ENCODE results near the gene LMO7.
"Not testable (repeated sequence)": the region's sequence is repeated elsewhere in the genome, so short reads cannot be mapped to it uniquely, and the experiment has no call there.

LMO7 gene

DNA sequence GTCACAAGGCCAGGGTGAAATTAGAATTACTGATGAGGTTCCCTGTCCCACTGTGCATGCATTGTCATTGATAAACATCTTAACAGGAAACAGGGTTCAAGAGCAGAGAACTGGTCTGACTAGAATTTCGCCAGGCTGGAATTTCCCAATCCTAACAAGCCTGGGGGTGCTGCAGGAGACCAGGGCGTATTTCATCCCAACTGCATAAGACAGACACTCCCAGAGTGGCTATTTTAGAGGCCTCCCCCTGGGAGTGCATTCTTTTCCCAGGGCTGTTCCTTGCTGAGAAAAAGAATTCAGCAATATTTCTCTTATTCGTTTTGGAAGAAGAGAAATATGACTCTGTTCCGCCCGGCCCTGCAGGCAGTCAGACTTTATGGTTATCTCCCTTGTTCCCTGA is 144.0 kb downstream of the LMO7 start:
- not testable (repeated sequence) for DNase-seq

DNA sequence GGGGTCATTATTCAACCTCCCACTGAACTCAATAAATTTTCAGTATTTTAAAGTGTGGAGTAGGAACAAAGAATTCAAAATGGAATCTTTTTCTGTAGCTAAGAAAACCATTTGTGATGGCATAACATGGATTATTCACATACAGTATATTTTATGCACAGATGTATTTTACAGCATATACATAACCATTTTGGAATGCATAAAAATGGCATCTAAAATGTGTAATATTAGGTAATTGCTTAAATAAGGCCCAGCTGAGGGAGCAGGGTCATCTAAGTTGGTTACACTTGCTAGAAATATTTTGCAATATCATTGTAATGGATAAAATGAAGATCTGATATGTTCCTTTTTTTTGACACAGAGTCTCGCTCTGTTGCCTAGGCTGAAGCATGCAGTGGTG is 146.9 kb downstream of the LMO7 start:
- no peak for DNase-seq

DNA sequence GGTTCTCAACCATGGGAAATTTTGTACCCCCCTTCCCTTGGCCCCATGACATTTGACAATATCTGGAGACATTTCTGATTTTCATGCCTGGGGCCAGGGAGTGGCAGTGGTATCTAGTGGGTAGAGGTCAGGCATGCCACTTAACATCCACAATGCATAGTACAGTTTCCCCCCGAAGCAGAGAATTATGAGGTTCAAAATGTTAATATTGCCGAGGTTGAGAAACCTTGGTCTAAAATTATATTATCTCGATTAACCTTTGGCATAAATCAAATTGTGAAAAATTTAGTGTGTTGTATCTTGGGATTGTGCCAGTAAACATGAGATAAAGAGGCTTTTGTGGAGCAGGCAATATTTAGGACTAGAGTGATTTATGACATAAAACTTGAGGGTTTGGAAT is 147.9 kb downstream of the LMO7 start:
- no peak for DNase-seq

DNA sequence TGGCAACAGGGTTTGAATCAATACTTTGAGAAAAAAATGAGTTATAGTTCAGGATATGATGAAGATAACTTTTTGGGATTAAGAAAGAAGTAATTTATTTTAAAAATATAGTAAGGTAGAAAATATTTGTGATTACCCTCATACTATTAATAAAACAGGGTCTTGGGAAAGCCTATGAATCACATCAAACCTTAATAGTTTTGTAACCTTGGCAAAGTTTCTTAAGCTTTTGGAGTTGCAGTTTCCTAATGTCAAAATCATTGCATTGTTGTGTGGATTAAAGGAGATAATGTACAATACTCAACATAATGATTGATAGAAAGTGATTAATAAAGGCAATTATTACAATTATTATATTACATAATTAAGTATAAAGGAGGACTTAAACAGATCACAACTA is 149.0 kb downstream of the LMO7 start:
- no peak for DNase-seq

DNA sequence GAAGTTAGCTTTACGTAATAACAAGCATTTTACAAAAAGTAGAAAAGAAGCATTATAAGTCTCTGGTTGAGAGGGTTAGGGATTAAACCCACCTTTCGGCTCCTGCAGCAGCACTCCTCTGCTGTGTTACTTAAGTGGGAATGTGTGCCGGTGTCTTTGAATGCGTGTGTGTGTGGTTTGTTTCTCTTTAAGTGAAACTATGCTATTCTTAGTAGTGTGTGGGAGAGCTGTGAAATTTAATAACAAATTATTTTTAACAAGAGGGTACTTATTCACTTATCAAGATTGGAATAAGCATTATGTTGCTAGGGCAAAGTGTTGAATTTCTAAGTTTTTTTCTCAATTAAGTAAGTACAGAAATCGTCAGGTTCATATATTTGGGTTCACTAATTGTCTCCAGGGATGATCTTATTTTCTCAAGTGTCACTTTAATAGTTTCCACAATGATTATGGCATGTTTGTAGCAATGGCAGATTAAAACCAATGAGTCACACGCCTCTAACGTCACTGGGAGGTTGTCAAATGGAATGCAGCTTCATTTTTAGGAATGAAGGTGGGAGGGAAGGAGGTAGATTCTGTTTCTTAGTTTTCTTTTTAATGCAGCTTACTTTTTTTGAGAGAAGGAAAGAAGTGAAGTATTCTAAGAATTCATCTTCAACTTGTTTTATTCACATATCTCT is 151.3 kb downstream of the LMO7 start:
- DNase-seq: no peak

DNA sequence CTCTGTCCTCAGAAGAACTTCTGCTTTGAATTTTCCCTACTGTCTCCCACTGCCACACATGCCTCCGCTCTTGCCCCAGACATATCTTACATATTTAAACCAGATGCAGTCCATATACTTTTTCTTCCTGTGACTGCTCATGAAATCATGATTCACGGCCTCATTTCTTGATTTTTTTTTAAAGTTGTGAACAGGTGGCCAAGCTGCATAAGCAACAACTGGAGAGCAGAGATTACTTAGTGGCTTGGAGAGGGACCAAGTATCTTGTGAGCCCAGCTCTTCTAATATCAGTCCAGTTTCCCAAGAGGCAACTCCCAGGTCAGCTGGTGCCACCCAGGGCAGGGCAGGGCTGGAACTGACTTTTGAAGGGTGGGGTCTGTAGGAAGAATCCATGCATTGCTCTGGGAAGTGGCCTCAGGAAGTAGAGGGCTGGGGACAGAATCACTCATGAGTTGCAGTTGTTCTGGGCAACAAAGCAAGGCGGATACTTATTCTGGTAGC is 152.4 kb downstream of the LMO7 start:
- DNase-seq: no peak

DNA sequence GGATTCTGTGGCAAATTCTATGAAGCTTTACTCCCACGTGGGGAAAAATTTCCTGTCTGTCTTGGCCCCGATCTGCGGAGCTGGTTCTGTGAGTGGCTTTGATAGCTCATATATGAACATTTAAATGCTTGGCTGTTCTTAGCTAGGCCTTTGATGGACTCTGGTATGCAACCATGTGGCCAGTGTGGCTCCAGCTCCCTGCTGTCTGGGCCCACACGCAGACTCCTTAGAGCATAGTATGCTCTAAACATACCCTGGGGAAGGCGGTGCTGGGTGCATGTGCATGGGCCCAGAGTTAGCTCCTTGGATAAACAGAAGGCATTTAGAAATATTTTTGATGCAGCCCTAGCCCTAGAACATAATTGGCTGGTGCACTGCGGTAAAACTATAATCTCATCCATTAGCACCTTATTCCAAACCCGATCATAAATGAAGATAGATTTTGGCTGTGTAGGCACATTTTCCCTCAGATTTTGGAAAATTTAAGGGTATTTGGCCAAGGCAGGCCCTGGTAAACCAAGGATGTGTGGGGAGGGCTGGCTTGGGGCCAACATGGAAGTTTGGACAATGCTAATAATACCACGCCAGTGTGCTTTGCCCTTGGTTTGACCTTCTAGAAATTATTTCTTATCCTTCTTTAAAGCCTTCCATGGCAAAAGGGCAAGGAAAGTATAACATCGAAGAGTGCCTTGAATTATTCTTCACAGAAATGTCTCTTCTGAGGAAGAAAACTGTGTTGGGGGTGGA is 153.5 kb downstream of the LMO7 start:
- no peak for DNase-seq

DNA sequence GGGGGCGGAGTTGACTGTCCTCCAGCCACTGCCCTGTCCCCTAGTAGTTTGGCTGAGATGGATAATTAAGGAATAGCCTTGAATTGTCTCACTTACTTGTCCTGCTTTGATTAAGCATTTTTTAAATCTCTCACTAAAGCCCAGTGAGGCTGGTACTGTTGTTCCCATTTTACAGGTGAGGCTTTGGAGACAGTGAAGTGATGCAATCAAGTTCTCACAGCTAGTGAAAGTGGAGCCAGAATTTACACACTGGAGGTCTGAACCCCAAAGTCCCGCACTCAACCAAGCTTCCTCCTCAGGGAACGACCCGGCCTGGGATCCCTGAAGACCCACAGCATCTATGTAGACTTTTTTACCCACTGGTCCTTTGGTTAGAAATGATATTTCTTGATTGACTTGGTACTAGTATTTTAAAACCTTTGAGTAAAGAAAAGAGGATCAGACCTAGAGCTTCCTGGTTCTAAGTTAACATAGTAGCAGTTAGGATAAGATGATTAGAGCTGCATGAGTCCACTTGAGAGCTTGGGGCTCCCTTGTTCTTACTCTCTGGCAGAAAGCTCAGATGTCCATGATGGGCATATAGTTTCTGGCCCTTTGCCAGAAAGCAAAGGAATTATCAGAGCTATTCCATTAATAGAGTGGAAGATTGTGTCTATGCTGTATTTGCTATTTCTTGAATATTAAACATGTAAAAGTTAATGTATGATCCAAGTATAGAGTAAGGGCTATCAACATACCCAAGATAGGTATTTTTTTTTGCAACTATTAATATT is 154.3 kb downstream of the LMO7 start:
- DNase-seq: no peak

DNA sequence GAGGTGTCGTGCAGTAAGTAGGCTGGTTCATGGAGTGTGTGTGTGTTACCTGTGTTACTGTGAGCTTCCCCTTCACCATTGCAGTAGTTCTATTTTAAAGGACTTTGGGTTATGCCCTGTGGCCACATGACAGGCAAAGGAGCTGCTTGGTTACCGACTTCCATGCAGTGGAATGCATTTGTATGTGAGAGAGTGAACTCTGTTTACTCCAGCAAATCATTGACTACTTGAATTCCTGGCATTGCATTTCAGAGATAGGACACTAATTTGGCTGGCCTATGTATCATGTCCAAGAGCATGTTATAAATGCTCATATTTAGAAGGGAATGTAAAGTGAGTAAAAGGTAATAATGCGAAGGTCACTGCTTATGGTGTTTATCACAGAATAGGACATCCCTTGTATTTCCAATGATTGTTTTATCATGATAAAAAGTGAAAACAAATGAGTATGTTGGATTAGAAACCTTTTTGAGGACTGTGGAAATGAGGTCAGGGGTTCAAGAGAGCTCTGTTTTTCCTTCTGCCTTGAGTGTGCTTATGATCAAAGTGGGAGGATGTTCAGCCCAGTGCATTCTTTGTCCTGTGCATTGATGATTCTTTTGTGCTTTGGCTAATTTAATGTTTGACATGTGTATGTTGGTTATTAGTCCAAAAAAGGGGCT is 156.5 kb downstream of the LMO7 start:
- DNase-seq: no peak

DNA sequence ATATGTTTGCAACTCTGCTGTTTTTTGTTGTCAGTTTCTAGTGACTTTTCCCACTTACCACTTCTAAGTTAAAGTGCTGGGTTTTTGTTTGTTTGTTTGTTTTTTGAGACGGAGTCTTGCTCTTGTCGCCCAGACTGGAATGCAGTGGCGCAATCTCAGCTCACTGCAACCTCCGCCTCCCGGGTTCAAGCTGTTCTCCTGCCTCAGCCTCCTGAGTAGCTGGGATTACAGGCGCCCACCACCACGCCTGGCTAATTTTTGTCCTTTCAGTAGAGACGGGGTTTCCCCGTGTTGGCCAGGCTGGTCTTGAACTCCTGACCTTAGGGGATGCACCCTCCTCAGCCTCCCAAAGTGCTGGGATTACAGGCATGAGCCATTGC is 157.0 kb downstream of the LMO7 start:
- DNase-seq: not testable (repeated sequence)

DNA sequence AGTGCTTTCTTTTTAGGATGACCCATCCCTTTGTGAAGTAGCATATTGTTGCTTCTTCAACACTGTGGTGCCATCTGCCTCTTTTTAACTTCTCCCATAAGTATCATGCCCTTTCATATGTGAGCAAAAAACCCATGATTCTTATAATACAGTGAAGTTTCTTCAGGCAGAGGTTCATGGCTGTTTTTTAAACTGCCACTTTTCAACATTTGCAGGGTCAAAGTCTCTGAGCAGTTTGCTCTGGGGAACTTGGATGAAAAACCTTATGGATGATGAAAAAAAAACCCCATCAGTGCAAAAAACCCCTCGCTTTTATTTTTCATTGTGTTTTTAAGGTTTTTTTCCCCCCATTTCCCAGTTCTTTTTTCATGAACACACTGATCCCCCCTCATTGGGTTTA is 158.5 kb downstream of the LMO7 start:
- no peak for DNase-seq

DNA sequence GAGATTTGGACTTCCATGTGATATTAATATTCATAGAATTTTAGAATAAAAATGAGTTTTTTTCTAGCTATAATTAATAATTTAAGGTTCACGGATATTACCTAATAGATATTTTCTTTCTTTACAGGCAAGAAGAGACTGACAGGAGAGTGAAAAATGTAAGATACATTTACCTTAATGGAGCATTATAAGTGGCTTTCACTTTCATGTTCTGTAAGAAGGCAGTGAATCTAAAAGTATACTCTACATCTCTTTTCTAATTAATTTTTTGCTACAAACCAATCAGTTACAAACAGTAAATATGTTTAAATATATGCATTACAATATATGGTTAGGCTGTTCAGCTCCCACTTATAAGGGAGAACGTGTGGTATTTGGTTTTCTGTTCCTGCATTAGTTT is 159.1 kb downstream of the LMO7 start:
- no peak for DNase-seq

DNA sequence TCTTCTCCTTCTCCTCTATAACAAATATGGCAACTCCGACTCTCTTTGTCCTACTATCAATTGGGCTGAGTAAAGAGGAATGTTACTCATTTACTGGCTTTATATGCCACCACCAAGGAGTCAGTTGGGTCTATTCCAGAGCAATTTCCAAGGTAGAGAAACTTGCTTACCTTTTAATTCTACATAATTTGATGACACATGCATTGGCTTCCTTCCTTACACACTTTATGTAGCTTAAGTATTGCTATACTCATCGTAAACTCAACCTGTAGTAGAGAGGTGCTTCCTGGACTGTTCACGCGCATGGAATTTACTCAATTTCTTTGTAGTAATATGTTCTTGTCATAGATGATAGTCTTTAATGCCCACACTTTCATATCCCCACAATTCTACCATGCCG is 160.7 kb downstream of the LMO7 start:
- DNase-seq: no peak

DNA sequence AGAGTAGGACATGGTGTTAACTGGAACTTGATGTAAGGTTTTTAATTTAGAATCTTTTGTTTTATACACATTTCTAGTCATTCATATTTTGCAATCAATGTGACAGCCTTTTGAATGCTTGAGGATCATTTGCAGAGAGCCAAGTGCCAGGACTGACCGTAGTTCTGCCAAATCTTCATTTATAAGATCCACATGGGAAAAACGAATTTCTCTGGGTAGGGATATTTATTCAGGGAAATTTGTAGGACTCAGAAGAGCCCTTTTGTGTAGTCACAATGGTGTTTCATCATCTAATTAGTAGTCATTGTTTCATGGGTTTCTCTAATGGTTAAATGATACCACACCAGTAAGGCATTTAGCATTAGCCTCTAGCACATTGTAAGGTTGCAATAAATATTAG is 161.1 kb downstream of the LMO7 start:
- DNase-seq: no peak

DNA sequence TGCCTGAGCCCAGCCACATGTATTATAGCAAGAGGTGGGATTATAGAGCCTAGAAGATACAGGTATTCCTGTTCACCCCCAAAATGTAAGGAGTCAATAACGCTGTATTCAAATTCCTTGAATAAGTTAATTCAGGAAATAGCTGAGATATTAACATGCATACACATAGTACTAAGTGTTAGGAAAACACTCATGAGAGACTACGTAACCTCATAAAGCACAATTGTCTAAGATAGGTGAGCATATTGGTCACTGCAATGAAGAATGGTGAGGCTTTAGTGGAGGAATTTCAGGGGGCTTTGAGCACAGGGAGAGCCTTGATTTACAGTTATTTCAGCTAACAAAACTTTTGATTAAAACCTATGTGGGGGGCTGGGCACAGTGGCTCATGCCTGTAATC is 161.6 kb downstream of the LMO7 start:
- DNase-seq: no peak

DNA sequence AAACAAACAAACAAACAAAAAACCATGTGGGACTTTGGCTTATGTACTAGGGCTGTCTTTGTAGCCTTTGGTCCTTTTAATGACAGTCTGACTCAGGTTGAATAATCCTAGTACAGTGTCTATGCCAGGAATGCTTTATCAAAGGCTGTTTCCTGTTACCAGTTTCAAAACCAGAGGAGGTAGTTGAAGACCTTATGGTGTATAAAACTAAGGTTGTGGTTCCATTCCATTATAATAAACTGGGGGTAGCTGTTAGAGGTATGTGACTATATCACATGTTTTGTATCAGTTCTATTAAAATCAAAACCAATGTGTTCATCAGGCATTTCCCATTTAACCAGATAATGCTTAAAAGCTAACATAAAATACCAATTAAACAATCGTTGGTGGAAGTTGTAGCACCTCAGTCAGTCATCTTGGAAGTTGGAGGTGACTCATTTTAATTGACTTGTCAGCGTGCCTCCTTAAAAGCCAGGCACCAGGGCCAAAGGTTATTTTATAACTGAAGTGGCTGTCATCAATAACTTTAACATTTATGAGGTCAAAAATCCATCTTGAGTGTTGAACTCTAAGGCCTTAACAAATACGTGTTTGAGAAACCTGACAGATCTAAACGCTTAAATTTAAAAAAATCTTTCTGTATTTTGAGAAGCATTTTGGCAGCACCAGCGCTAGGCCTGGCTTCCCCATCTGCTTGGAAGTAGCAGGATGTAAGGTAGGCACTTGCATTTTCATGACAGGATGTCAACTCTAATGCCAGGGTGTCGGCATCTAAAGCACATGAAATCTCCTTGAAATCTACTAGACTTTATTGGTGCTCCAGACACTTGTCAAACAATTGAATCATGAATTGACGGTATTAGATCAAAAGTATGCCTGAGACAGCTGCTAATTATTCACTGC is 162.5 kb downstream of the LMO7 start:
- DNase-seq: no peak

DNA sequence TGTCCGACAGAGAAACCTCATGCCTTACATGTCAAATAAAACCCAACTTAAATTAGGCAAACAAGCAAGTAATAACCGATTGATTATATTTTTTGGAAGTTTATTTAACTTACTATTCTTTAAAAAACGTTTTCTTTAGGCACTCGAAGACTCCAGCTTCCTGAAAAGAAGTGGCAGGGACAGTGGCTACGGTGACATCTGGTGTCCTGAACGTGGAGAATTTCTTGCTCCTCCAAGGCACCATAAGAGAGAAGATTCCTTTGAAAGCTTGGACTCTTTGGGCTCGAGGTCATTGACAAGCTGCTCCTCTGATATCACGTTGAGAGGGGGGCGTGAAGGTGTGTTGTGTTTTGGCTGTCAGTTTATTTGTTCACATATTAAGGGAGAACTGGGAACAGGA is 164.4 kb downstream of the LMO7 start:
- no peak for DNase-seq

DNA sequence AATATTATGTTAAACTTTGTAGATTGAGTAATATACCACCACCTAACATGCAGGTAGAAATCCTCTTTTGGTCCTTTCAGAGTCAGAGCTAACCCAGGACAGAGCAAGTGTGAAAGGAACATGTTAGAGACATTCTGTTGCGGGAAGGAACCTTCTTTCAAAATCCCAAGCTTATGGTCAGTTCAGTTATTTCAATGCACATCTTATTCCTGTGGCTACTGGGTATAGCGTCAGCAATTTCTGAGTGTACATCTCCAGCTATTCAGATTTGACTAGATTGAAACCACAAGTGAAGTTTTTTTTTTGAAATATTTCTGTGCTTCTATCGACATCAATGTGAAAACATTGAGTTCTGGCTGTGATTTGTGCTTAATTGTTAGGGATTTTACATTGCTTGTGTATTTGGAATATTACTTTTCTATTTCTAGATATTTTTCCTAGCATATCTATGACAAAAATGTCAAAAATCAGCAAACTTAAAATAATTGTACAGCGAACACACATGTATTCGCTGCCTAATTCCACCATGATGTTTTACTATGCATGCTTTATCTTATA is 165.3 kb downstream of the LMO7 start:
- DNase-seq: no peak

DNA sequence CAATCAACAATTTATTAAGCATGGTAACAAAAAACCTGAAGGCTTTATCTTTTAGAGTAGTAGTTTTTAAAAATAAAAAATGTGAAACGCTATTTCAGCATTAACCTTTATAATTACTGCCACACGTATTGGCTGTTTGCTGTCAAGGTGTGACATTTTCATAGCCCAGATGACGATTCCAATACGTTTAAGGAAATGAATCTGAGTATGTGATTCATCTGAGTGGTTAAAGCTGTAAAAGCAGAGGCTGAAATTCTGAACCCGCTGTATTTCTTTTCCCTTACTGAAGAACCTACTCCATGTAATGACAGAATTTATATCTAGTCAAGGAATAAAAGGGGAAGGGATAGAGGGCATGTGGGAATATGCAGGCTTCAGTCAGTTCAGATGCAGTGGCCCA is 166.0 kb downstream of the LMO7 start:
- DNase-seq: no peak

DNA sequence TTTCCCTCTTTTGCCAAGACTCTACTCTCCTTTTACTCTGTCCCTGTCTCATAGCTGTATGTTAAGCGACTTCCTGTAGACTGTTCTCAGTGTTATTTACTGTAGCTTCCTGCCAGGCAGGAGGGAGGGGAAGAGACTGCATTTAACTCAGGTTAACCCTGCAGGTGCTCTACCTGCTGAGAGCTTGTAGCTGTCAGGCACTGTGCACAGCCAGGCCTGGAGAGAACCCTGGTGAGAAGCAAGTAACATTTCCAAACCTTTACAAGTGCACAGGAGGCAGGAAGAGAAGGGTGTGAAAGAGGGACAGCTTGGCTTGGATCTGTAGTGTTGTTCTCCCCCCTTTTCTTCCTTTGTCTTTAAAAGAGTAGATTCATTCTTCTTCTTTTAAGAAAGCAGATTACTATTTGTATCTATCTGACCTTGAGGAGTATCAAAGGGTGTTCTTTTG is 167.1 kb downstream of the LMO7 start:
- DNase-seq: no peak

DNA sequence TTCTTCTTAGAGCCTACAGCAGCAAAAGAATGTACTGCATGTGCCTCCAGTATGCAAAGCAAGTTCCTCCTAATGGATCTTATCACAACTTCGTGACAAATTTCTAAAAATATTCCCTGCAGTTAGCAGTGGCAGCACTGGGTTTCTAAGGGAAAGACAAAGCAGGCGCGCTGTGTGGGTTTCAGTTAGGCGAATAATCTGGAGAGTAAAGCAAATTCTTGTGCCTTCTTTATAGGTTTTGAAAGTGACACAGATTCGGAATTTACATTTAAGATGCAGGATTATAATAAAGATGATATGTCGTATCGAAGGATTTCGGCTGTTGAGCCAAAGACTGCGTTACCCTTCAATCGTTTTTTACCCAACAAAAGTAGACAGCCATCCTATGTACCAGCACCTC is 167.9 kb downstream of the LMO7 start:
- no peak for DNase-seq

DNA sequence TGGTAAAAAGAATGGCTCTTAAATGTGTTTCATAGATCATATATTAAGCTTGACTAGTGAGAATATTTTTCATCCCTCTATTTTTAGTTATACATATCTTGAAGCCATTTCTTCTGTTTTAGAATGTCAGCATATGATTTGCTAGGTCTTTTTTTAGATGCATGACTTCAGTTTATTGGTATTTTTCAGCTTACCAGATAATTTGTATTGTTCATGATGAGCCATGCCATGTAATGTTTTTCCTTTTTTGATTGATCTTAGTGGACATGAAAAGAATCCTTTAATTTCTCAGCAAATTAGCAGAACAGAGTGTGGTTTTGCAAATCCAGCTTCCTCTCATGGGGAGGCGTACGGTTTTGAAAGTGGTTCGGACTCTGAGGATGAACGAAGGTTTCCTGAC is 168.5 kb downstream of the LMO7 start:
- DNase-seq: no peak
